Measurements from ENCODE around the gene GPR4. TPM values are rescaled to one million over a fixed set of nuclear protein-coding genes. Genes with fewer than 3 reads are reported as not detected.

GPR4 gene
- total and polyA plus RNA-seq, 2 of the 8 experiments (the other 6 are each of a cell fraction or from before 2014, with no cell fraction given), result 0.19 to 0.39 TPM

- TF ChIP-seq CTCF (IDR thresholded peaks at IDR 0.05; ENCODE audit: control extremely low read depth in 1 of 3, insufficient read depth in 1 of 3, low read depth in 1 of 3, low read length in 3 of 3) (peak; percentile 93 to 98 (median 95)), CHD2 (IDR thresholded peaks at IDR 0.05; ENCODE audit: low read length) (no peak), KDM1A (IDR thresholded peaks at IDR 0.05; ENCODE audit: borderline replicate concordance, low read length) (peak; percentile 94), FOSL1 (IDR thresholded peaks at IDR 0.05; ENCODE audit: insufficient read depth, low read depth, low read length) (no peak)
These were observed 32.2 kb downstream of the GPR4 start (continued) for GRCh38 chr19:45569619-45570421.
